Smooth muscle cell of the pulmonary artery (primary cell): ENCODE results near the gene FHL5. TPM values are rescaled to one million over a fixed set of nuclear protein-coding genes. Genes with fewer than 3 reads are reported as not detected.

Experiments used
- total RNA-seq: library from RNA; depleted of rRNA; stranded (reverse); fragments of >200 nt; gene quantifications from 2 replicates; pipeline ENCODE4 v1.2.3, GENCODE V29; 2014

Gene FHL5
- not detected in 2 replicates for total RNA-seq

DNA sequence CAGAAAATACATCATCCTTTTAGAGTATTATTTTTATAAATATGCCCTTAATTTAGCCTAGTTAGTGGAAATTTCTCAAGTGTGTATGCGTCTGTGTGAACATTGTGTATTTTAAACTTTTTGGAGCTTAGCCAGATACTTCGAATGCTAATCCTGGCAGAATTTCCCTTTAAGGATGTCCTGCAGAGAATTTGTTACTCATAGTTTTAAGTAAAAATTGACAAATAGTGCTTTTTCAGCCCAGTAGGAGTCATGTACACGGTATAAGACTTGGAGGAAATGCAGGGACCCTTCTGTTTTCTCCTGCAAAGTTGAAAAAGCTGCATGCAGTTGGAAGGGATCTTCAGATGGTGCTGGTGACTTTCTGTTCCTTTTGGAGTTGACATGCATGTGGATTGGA, at the start of gene FHL5:
Gene FHL5, plus strand, starts transcription at position 243 of the 400 bp plus-strand sequence. CDS start 40,486 bp downstream, outside the sequence.

GRCh38 chr6:96521644-96522464, 41.1 kb upstream of the FHL5 start, which contains the start of gene UFL1:
UFL1 (plus strand) TSS chr6:96521806; CDS start chr6:96521874, 68 bp downstream.

Other genes with a start within 250 kb of the FHL5 start
- gene UFL1, start 41.3 kb upstream of the FHL5 start, total RNA-seq = 26.3 and 37.0 TPM in 2 replicates